BJ (cell line): ENCODE measurements around the gene TPST1. TPM values are rescaled to one million over a fixed set of nuclear protein-coding genes. Genes with fewer than 3 reads are reported as not detected.

Source experiments
- CTCF ChIA-PET: fragments of 350-600 bp; formaldehyde crosslinking; extraction: SDS; loops from one replicate; lab custom pipeline; 2021; ENCODE audit warnings: antibody characterized with exemption, inconsistent platforms; lab: Yijun Ruan, JAX
- POLR2A ChIA-PET: fragments of 300-600 bp; sonication (Branson Sonifier 250); formaldehyde crosslinking; extraction: SDS; loops from one replicate; lab custom pipeline; 2021; ENCODE audit warnings: antibody characterized with exemption; lab: Charles Lee
- DNase-seq: peaks from one replicate; pipeline ENCODE4 v3.0.0-alpha.2; 2011; ENCODE audit warnings: low read depth
- H3K27me3 ChIP-seq: 2 replicates; pipeline ENCODE4 v1.6.0; 2011; ENCODE audit warnings: low read length; ENCODE audit not compliant: control insufficient read depth, insufficient read depth
- H3K36me3 ChIP-seq: 2 replicates; pipeline ENCODE4 v1.5.1; 2011; ENCODE audit warnings: low read length; ENCODE audit not compliant: control insufficient read depth, insufficient read depth
- H3K4me3 ChIP-seq: 2 replicates; pipeline ENCODE4 v1.5.1; 2011; ENCODE audit warnings: low read depth, mild to moderate bottlenecking, control low read depth, low read length
- CTCF ChIP-seq: IDR thresholded peaks from 2 replicates; pipeline ENCODE4 v1.5.1; 2011; ENCODE audit warnings: low read depth, mild to moderate bottlenecking, control low read depth, inconsistent platforms, low read length, moderate library complexity; ENCODE audit not compliant: insufficient read depth
- polyA plus RNA-seq: library from polyadenylated mRNA; depleted of rRNA; stranded (reverse); fragments of >200 nt; gene quantifications from 2 replicates; pipeline ENCODE4 v1.2.3, GENCODE V29; 2011

The TPST1 gene
- polyA plus RNA-seq, 1 experiment: 34.9 TPM

DNA sequence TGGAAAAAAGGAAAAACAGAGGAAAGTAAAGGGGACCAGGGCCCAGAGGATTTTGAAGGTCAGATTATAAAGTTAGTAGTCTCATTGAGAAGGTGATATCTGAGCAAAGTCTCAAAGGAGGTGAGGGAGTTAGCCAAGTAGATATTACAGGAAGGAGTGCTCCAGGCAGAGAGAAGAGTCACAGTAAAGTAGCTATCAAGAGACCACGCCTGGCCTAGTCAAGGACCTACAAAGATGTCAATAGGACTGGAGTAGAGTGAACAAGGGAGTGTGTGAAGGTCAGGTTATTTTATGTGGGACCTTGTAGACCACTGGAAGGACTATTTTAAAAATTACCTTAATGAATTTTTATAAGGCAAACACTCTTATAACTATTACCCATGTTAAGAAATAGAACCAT, 64.8 kb downstream of the TPST1 start:
- Histone ChIP-seq H3K4me3 (no peak overlapping the region), H3K36me3 (no peaks in the 10 kb centered on the region), H3K27me3 (no peaks in the 10 kb centered on the region)
- DNase-seq: no peak
- POLR2A ChIA-PET: no interaction called here
- no peak for TF ChIP-seq CTCF
- CTCF ChIA-PET: no interaction called here

- TF ChIP-seq CTCF: no peak
Observed at GRCh38 chr7:66272321-66272720, 67.2 kb downstream of the TPST1 start.

GRCh38 chr7:66276363-66276762, 71.2 kb downstream of the TPST1 start:
- Histone ChIP-seq H3K36me3 (no peaks in the 10 kb centered on the region), H3K27me3 (no peaks in the 10 kb centered on the region), H3K4me3 (no peak overlapping the region)
- no peak for DNase-seq
- ChIA-PET CTCF (interaction anchor here (1.6 kb wide), 1 partner anchor 52 kb away, joined by 6 read pairs; no protein-coding TSS in a partner anchor), POLR2A (no interaction called here)
- no peak for TF ChIP-seq CTCF

More at GRCh38 chr7:66272321-66272720, 67.2 kb downstream of the TPST1 start:
- Histone ChIP-seq H3K27me3 (no peaks in the 10 kb centered on the region), H3K4me3 (no peak overlapping the region), H3K36me3 (no peaks in the 10 kb centered on the region)
- ChIA-PET CTCF (no interaction called here), POLR2A (no interaction called here)
- no peak for DNase-seq

DNA sequence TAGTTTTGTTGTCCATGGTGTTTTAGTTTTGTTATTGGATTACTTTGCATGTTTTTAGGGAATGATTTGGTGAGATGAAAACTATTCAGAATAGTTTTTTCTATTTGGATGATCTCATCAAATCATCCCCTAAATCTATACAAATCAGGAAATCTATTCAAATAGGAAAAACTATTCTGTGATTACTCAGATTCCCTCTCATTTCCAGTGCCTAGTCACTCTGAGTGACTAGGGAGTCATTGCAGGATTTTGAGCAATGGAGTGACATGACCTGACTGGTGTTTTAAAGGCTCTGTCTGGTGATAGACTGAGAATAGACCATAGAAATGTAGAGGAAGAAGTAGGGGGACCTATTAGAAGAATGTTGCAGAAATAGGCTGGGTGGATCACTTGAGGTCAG, 72.4 kb downstream of the TPST1 start:
- H3K27me3 ChIP-seq: no peaks in the 10 kb centered on the region
- ChIA-PET CTCF (interaction anchor here (1.6 kb wide), 1 partner anchor 51 kb away, joined by 6 read pairs; no protein-coding TSS in a partner anchor), POLR2A (no interaction called here)
- TF ChIP-seq CTCF: no peak
- H3K4me3 ChIP-seq: no peak overlapping the region
- H3K36me3 ChIP-seq: no peaks in the 10 kb centered on the region
- DNase-seq: no peak

DNA sequence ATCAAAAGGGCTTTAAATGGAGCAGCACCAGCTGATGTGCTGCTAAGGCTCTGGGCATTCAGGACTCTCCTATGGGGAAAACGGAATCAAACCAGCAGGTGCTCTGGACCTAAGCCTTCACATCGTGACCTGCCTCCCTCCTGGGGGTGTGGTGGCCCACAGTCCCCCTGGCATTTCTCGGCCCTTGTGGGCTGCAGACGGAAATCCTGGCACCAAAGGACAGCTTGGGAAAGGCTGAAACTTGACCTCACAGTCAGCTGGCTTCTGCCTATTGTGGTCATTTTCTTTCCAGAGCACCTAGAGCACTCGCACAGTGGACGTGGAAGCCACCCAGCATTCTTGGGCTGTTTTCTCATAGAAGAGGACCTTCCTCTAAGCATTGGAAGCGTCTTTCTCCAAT, 74.8 kb downstream of the TPST1 start:
- TF ChIP-seq CTCF: no peak
- no peak overlapping the region for H3K4me3 ChIP-seq
- no peaks in the 10 kb centered on the region for H3K36me3 ChIP-seq
- H3K27me3 ChIP-seq: no peaks in the 10 kb centered on the region
- ChIA-PET CTCF (interaction anchor here (1.1 to 1.3 kb wide), 2 partner anchors 9 to 11 kb away, joined by 3 to 5 read pairs; no protein-coding TSS in a partner anchor), POLR2A (no interaction called here)
- no peak for DNase-seq
